ENCODE measurements around the gene SYNPO.
A peak's percentile ranks its signal among the peaks of the same experiment; 100 is the strongest.

The SYNPO gene

GRCh38 chr5:150661086-150661485 is 20.6 kb downstream of the SYNPO start, which contains the start of gene MYOZ3:
TSS of gene MYOZ3 (plus strand) at chr5:150661251. CDS start at chr5:150662942, 1,691 bp downstream.
- Histone ChIP-seq H3K4me2 (no peak within 1 kb of the TSS), H3K27ac (no peak within 1 kb of the TSS), H3K36me3 (no peaks in the 10 kb centered on the region), H3K9ac (no peak within 1 kb of the TSS), H3K4me1 (peaks cover 8% of the 10 kb centered on the region), H3K9me3 (no peaks in the 10 kb centered on the region), H4K20me1 (no peaks in the 10 kb centered on the region), H3K27me3 (no peaks in the 10 kb centered on the region), H3K4me3 (no peak within 1 kb of the TSS)
- TF ChIP-seq Cebpa-rat (IDR thresholded peaks at IDR 0.05), result no peak

- Histone ChIP-seq H3K4me2 (no peak overlapping the region), H3K36me3 (no peaks in the 10 kb centered on the region), H3K9ac (no peak overlapping the region), H3K4me3 (no peak overlapping the region), H4K20me1 (no peaks in the 10 kb centered on the region), H3K4me1 (peaks cover 7% of the 10 kb centered on the region), H3K27me3 (no peaks in the 10 kb centered on the region), H3K9me3 (no peaks in the 10 kb centered on the region), H3K27ac (no peak overlapping the region)
- TF ChIP-seq Cebpa-rat (IDR thresholded peaks at IDR 0.05), result no peak
Observed at GRCh38 chr5:150661821-150662596, 21.5 kb downstream of the SYNPO start.

GRCh38 chr5:150662731-150663516 is 22.5 kb downstream of the SYNPO start:
- Histone ChIP-seq H3K36me3 (no peaks in the 10 kb centered on the region), H3K4me2 (no peak overlapping the region), H3K27ac (no peak overlapping the region), H3K4me3 (no peak overlapping the region), H4K20me1 (no peaks in the 10 kb centered on the region), H3K4me1 (peaks cover 6% of the 10 kb centered on the region), H3K9ac (no peak overlapping the region), H3K9me3 (no peaks in the 10 kb centered on the region), H3K27me3 (no peaks in the 10 kb centered on the region)
- TF ChIP-seq Cebpa-rat (IDR thresholded peaks at IDR 0.05), result no peak

DNA sequence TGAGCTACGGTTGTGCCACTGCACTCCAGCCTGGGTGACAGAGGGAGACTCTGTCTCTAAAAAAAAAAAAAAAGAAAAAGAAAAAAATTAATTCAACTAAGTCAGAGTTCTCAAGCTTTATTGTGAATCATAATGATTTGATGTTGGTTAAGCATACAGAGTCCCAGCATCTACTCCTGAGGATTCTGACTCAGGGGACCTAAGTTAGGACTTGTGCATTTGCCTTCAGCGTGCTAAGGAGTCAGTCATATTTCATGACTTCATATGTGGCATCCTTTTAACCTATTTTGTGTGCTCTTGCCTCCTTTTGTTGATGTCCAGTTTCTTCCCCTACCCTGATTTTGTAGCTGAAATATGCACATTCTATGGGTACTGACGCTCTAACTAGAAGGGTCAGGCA is 23.5 kb downstream of the SYNPO start:
- Histone ChIP-seq H4K20me1 (no peaks in the 10 kb centered on the region), H3K4me2 (no peak overlapping the region), H3K36me3 (no peaks in the 10 kb centered on the region), H3K4me1 (peaks cover 6% of the 10 kb centered on the region), H3K4me3 (no peak overlapping the region), H3K9ac (no peak overlapping the region), H3K27me3 (no peaks in the 10 kb centered on the region), H3K27ac (no peak overlapping the region), H3K9me3 (no peaks in the 10 kb centered on the region)
- TF ChIP-seq Cebpa-rat (IDR thresholded peaks at IDR 0.05), result no peak

- peaks cover 2% of the 10 kb centered on the region; the same call in 1 of the 2 replicates for H3K27me3 ChIP-seq
- H3K4me2 ChIP-seq, result no peak overlapping the region
- no peaks in the 10 kb centered on the region for H4K20me1 ChIP-seq
- H3K36me3 ChIP-seq, result no peaks in the 10 kb centered on the region
- H3K4me3 ChIP-seq, result no peak overlapping the region
- no peak overlapping the region for H3K9ac ChIP-seq
- H3K27ac ChIP-seq, result no peak overlapping the region
- H3K4me1 ChIP-seq, result peaks cover 6% of the 10 kb centered on the region
- no peaks in the 10 kb centered on the region for H3K9me3 ChIP-seq
- no peak for TF ChIP-seq Cebpa-rat (IDR thresholded peaks at IDR 0.05)
Observed at GRCh38 chr5:150665044-150665443, 24.6 kb downstream of the SYNPO start.

- H3K36me3 ChIP-seq, result no peaks in the 10 kb centered on the region
- peaks cover 36% of the 10 kb centered on the region for H3K4me1 ChIP-seq
- no peak overlapping the region for H3K4me2 ChIP-seq
- no peak overlapping the region for H3K9ac ChIP-seq
- H3K27me3 ChIP-seq, result peaks cover 28% of the 10 kb centered on the region
- H3K27ac ChIP-seq, result no peak overlapping the region
- no peak for TF ChIP-seq Cebpa-rat (IDR thresholded peaks at IDR 0.05)
- no peak overlapping the region for H3K4me3 ChIP-seq
- no peaks in the 10 kb centered on the region for H4K20me1 ChIP-seq
- no peaks in the 10 kb centered on the region for H3K9me3 ChIP-seq
Observed at GRCh38 chr5:150670275-150670947, 30.0 kb downstream of the SYNPO start.

- peaks cover 36% of the 10 kb centered on the region for H3K4me1 ChIP-seq
- H3K27me3 ChIP-seq, result peaks cover 28% of the 10 kb centered on the region
- TF ChIP-seq Cebpa-rat (IDR thresholded peaks at IDR 0.05), result no peak
- H3K9me3 ChIP-seq, result no peaks in the 10 kb centered on the region
- no peak overlapping the region for H3K27ac ChIP-seq
- no peaks in the 10 kb centered on the region for H3K36me3 ChIP-seq
- H3K9ac ChIP-seq, result no peak overlapping the region
- H4K20me1 ChIP-seq, result no peaks in the 10 kb centered on the region
- no peak overlapping the region for H3K4me3 ChIP-seq
- H3K4me2 ChIP-seq, result peak overlapping the region; percentile 98
Observed at GRCh38 chr5:150670948-150671310, 30.5 kb downstream of the SYNPO start.

GRCh38 chr5:150671509-150672236 is 31.2 kb downstream of the SYNPO start:
- peaks cover 28% of the 10 kb centered on the region for H3K27me3 ChIP-seq
- H4K20me1 ChIP-seq, result no peaks in the 10 kb centered on the region
- peak overlapping the region; percentile 98 for H3K4me2 ChIP-seq
- H3K9ac ChIP-seq, result peak overlapping the region; percentile 70
- TF ChIP-seq Cebpa-rat (IDR thresholded peaks at IDR 0.05), result no peak
- peak overlapping the region; percentile 70 for H3K4me3 ChIP-seq
- no peaks in the 10 kb centered on the region for H3K9me3 ChIP-seq
- no peaks in the 10 kb centered on the region for H3K36me3 ChIP-seq
- peaks cover 36% of the 10 kb centered on the region for H3K4me1 ChIP-seq
- peak overlapping the region; percentile 74 for H3K27ac ChIP-seq

DNA sequence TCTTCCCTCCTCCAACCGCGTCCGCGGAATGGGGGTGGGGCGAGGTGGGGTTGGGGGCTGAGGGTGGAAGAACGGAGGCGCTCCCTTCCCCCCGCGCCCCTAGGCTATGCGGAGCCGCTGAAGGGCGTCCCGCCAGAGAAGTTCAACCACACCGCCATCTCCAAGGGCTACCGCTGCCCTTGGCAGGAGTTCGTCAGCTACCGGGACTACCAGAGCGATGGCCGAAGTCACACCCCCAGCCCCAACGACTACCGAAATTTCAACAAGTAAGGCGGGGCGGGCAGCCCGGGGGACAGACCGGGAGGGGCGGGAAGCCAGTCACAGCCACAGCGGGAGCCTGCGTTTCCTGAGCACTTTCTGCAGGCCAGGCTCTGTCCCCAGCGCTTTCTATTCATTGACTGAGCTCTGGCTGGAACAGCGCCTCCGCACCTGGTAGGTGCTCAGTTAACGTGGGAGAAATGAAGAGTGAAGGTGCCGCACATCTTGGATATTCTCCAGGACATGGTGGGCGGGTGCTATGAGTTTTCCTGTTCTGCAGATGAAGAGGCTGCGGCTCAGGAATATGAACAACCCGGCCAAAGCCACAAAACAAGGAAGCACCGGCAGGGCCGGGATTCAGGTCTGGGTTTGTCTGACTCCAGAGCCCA is 31.9 kb downstream of the SYNPO start:
- no peaks in the 10 kb centered on the region for H4K20me1 ChIP-seq
- peak overlapping the region; percentile 74 for H3K27ac ChIP-seq
- no peaks in the 10 kb centered on the region for H3K36me3 ChIP-seq
- TF ChIP-seq Cebpa-rat (IDR thresholded peaks at IDR 0.05), result no peak
- H3K9ac ChIP-seq, result peak overlapping the region; percentile 70
- H3K9me3 ChIP-seq, result no peaks in the 10 kb centered on the region
- H3K4me1 ChIP-seq, result peaks cover 31% of the 10 kb centered on the region
- H3K4me3 ChIP-seq, result peak overlapping the region; percentile 70
- peaks cover 28% of the 10 kb centered on the region for H3K27me3 ChIP-seq
- peak overlapping the region; percentile 98 for H3K4me2 ChIP-seq
